Measurements from ENCODE around the gene C3orf52.
"Not testable (repeated sequence)": the region's sequence is repeated elsewhere in the genome, so short reads cannot be mapped to it uniquely, and the experiment has no call there.

The C3orf52 gene

GRCh38 chr3:112086076-112086854 lies at the start of gene C3orf52:
Gene C3orf52, plus strand, starts transcription at chr3:112086389. Its CDS starts 19 bp downstream, at chr3:112086408.
- DNase-seq (ENCODE audit: low read depth): peak; percentile 42

- not testable (repeated sequence) for DNase-seq (ENCODE audit: low read depth)
Measured at GRCh38 chr3:112037194-112037593, 49.0 kb upstream of the C3orf52 start.

- DNase-seq (ENCODE audit: low read depth): no peak
Measured at GRCh38 chr3:112038863-112039262, 47.3 kb upstream of the C3orf52 start.

GRCh38 chr3:112041321-112041720 lies 44.9 kb upstream of the C3orf52 start:
- DNase-seq (ENCODE audit: low read depth): no peak

GRCh38 chr3:112042842-112043280 lies 43.3 kb upstream of the C3orf52 start:
- no peak for DNase-seq (ENCODE audit: low read depth)

- DNase-seq (ENCODE audit: low read depth): peak; percentile 2
Measured at GRCh38 chr3:112043621-112044201, 42.5 kb upstream of the C3orf52 start.

- DNase-seq (ENCODE audit: low read depth): no peak
Measured at GRCh38 chr3:112046599-112046998, 39.6 kb upstream of the C3orf52 start.

- no peak for DNase-seq (ENCODE audit: low read depth)
Measured at GRCh38 chr3:112047264-112047663, 38.9 kb upstream of the C3orf52 start.

GRCh38 chr3:112048911-112049310 lies 37.3 kb upstream of the C3orf52 start:
- no peak for DNase-seq (ENCODE audit: low read depth)

GRCh38 chr3:112053229-112053628 lies 33.0 kb upstream of the C3orf52 start:
- no peak for DNase-seq (ENCODE audit: low read depth)

- no peak for DNase-seq (ENCODE audit: low read depth)
Measured at GRCh38 chr3:112056451-112056929, 29.7 kb upstream of the C3orf52 start.

GRCh38 chr3:112059497-112059896 lies 26.7 kb upstream of the C3orf52 start:
- DNase-seq (ENCODE audit: low read depth): no peak

GRCh38 chr3:112061152-112061551 lies 25.0 kb upstream of the C3orf52 start:
- DNase-seq (ENCODE audit: low read depth): no peak

GRCh38 chr3:112072387-112073060 lies 13.7 kb upstream of the C3orf52 start:
- not testable (repeated sequence) for DNase-seq (ENCODE audit: low read depth)

GRCh38 chr3:112074006-112074405 lies 12.2 kb upstream of the C3orf52 start:
- DNase-seq (ENCODE audit: low read depth): no peak

GRCh38 chr3:112074616-112075497 lies 11.3 kb upstream of the C3orf52 start:
- no peak for DNase-seq (ENCODE audit: low read depth)

- DNase-seq (ENCODE audit: low read depth): no peak
Measured at GRCh38 chr3:112078125-112079083, 7.8 kb upstream of the C3orf52 start.

GRCh38 chr3:112083239-112083638 lies 3.0 kb upstream of the C3orf52 start:
- no peak for DNase-seq (ENCODE audit: low read depth)

GRCh38 chr3:112084980-112085705 lies 1.0 kb upstream of the C3orf52 start:
- no peak for DNase-seq (ENCODE audit: low read depth)

GRCh38 chr3:112085735-112086075 lies 484 bp upstream of the C3orf52 start:
- DNase-seq (ENCODE audit: low read depth): no peak

All from stimulated activated CD8-positive, alpha-beta memory T cell treated with anti-CD3 and anti-CD28 coated beads, Interleukin-12 subunit alpha, Interleukin-12 subunit beta, amount 100 ng/mL, for 4 hours (primary cell).